ENCODE data around the gene XXYLT1. TPM values are rescaled to one million over a fixed set of nuclear protein-coding genes. Genes with fewer than 3 reads are reported as not detected.

Gene XXYLT1
- total RNA-seq, 1 experiment from 2014 or later: 25.5 TPM

DNA sequence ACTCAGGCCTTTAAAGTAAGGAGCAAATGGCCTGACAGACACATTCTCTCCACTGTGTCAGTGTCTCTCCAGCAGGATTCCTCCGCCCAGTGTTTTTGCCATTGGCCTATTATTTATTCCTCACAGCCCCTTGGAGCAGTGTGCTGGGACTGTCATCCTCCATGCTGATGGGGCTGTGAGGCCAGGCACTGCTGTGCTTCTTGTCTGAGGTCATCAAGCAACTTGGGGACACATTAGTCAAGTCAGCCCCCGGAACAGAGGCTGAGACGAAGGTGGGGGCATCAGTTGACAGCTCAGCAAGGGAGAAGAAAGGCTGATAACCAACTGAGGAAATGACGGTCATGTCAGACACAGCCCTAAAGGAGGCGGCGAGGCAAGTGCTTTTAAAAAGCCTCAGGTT, 67.4 kb downstream of the XXYLT1 start:
- H3K27me3 ChIP-seq (ENCODE audit: low read length): no peaks in the 10 kb centered on the region
- H2AFZ ChIP-seq (ENCODE audit: low read length): no peak overlapping the region
- no peaks in the 10 kb centered on the region for H3K9me3 ChIP-seq (ENCODE audit: low read length)
- H3F3A ChIP-seq (ENCODE audit: low read length, unreplicated experiment): no peaks in the 10 kb centered on the region
- no TSS peak for BruUV-seq (replicated peaks)
- H3K9me2 ChIP-seq (replicated peaks; ENCODE audit: low read length): no peaks in the 10 kb centered on the region
- POLR2A ChIA-PET (ENCODE audit: unreplicated experiment): no interaction called here
- H3K4me1 ChIP-seq (ENCODE audit: insufficient read depth, low read length): peaks cover 4% of the 10 kb centered on the region
- CTCF ChIA-PET: no interaction called here
- no peaks in the 10 kb centered on the region for H4K20me1 ChIP-seq (ENCODE audit: low read length)
- no peak overlapping the region for H3K27ac ChIP-seq (ENCODE audit: low read length)
- no peak overlapping the region for H3K4me2 ChIP-seq (ENCODE audit: low read length)
- no peak overlapping the region for H3K4me3 ChIP-seq (ENCODE audit: low read length)
- TF ChIP-seq EZH2phosphoT487 (IDR thresholded peaks at IDR 0.05; ENCODE audit: borderline replicate concordance, low read length) (no peak), EZH2 (IDR thresholded peaks at IDR 0.05; ENCODE audit: low read length, unreplicated experiment) (no peak)
- TF ChIP-seq, protein P1, sequence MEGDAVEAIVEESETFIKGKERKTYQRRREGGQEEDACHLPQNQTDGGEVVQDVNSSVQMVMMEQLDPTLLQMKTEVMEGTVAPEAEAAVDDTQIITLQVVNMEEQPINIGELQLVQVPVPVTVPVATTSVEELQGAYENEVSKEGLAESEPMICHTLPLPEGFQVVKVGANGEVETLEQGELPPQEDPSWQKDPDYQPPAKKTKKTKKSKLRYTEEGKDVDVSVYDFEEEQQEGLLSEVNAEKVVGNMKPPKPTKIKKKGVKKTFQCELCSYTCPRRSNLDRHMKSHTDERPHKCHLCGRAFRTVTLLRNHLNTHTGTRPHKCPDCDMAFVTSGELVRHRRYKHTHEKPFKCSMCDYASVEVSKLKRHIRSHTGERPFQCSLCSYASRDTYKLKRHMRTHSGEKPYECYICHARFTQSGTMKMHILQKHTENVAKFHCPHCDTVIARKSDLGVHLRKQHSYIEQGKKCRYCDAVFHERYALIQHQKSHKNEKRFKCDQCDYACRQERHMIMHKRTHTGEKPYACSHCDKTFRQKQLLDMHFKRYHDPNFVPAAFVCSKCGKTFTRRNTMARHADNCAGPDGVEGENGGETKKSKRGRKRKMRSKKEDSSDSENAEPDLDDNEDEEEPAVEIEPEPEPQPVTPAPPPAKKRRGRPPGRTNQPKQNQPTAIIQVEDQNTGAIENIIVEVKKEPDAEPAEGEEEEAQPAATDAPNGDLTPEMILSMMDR (conservative IDR thresholded peaks at IDR 0.05; ENCODE audit: low read depth, low read length): no peak
- no peak overlapping the region for H3K9ac ChIP-seq (ENCODE audit: low read length)
- DNase-seq (no peak), ATAC-seq (no peak)
- 0 out of 2 replicates have a peak, but pooled peaks cover 3% of the 10 kb centered on the region for H3K36me3 ChIP-seq (ENCODE audit: low read depth, low read length)
- intact Hi-C loops (cut with micrococcal nuclease): no loop called here
- H3K79me2 ChIP-seq (ENCODE audit: low read length): 0 out of 2 replicates have a peak, but pooled peaks cover 4% of the 10 kb centered on the region

- Histone ChIP-seq H2AFZ (ENCODE audit: low read length) (no peak overlapping the region), H3K9ac (ENCODE audit: low read length) (no peak overlapping the region), H3K79me2 (ENCODE audit: low read length) (peaks cover 14% of the 10 kb centered on the region), H3K9me2 (replicated peaks; ENCODE audit: low read length) (no peaks in the 10 kb centered on the region), H3K4me1 (ENCODE audit: insufficient read depth, low read length) (peaks cover 22% of the 10 kb centered on the region), H3K36me3 (ENCODE audit: low read depth, low read length) (0 out of 2 replicates have a peak, but pooled peaks cover 3% of the 10 kb centered on the region), H3K9me3 (ENCODE audit: low read length) (no peaks in the 10 kb centered on the region), H3K4me2 (ENCODE audit: low read length) (no peak overlapping the region), H3K27me3 (ENCODE audit: low read length) (no peaks in the 10 kb centered on the region), H3F3A (ENCODE audit: low read length, unreplicated experiment) (peaks cover 8% of the 10 kb centered on the region), H3K27ac (ENCODE audit: low read length) (no peak overlapping the region), H3K4me3 (ENCODE audit: low read length) (no peak overlapping the region), H4K20me1 (ENCODE audit: low read length) (no peaks in the 10 kb centered on the region)
- POLR2A ChIA-PET (ENCODE audit: unreplicated experiment): interaction anchor here (0.6 kb wide), 1 partner anchor 19 kb away, joined by 4 read pairs; no protein-coding TSS in a partner anchor
- no peak for TF ChIP-seq EZH2phosphoT487 (IDR thresholded peaks at IDR 0.05; ENCODE audit: borderline replicate concordance, low read length)
- TF ChIP-seq, protein P1 (conservative IDR thresholded peaks at IDR 0.05; ENCODE audit: low read depth, low read length): no peak
- TF ChIP-seq EZH2 (IDR thresholded peaks at IDR 0.05; ENCODE audit: low read length, unreplicated experiment): no peak
- no TSS peak for BruUV-seq (replicated peaks)
- ATAC-seq (no peak), DNase-seq (no peak)
- CTCF ChIA-PET: no interaction called here
- intact Hi-C loops (cut with micrococcal nuclease): no loop called here
Measured at GRCh38 chr3:195201295-195201694, 69.7 kb downstream of the XXYLT1 start.

- ATAC-seq (no peak), DNase-seq (no peak)
- H3K4me3 ChIP-seq (ENCODE audit: low read length): no peak overlapping the region
- 0 out of 2 replicates have a peak, but pooled peaks cover 3% of the 10 kb centered on the region for H3K36me3 ChIP-seq (ENCODE audit: low read depth, low read length)
- TF ChIP-seq EZH2 (IDR thresholded peaks at IDR 0.05; ENCODE audit: low read length, unreplicated experiment): no peak
- TF ChIP-seq, protein P1 (conservative IDR thresholded peaks at IDR 0.05; ENCODE audit: low read depth, low read length): no peak
- no peak for TF ChIP-seq EZH2phosphoT487 (IDR thresholded peaks at IDR 0.05; ENCODE audit: borderline replicate concordance, low read length)
- H3K9me2 ChIP-seq (replicated peaks; ENCODE audit: low read length): no peaks in the 10 kb centered on the region
- peaks cover 24% of the 10 kb centered on the region for H3K79me2 ChIP-seq (ENCODE audit: low read length)
- peaks cover 30% of the 10 kb centered on the region for H3K4me1 ChIP-seq (ENCODE audit: insufficient read depth, low read length)
- H3K27ac ChIP-seq (ENCODE audit: low read length): no peak overlapping the region
- intact Hi-C loops (cut with micrococcal nuclease): no loop called here
- BruUV-seq (replicated peaks): no TSS peak
- H3K9ac ChIP-seq (ENCODE audit: low read length): no peak overlapping the region
- CTCF ChIA-PET: no interaction called here
- no peak overlapping the region for H2AFZ ChIP-seq (ENCODE audit: low read length)
- H3K27me3 ChIP-seq (ENCODE audit: low read length): no peaks in the 10 kb centered on the region
- no peaks in the 10 kb centered on the region for H3K9me3 ChIP-seq (ENCODE audit: low read length)
- H4K20me1 ChIP-seq (ENCODE audit: low read length): no peaks in the 10 kb centered on the region
- peaks cover 8% of the 10 kb centered on the region for H3F3A ChIP-seq (ENCODE audit: low read length, unreplicated experiment)
- POLR2A ChIA-PET (ENCODE audit: unreplicated experiment): no interaction called here
- no peak overlapping the region for H3K4me2 ChIP-seq (ENCODE audit: low read length)
Measured at GRCh38 chr3:195200010-195200822, 70.7 kb downstream of the XXYLT1 start.
